OCI-LY7 (cell line): ENCODE results near the gene ZW10. TPM values are rescaled to one million over a fixed set of nuclear protein-coding genes. Genes with fewer than 3 reads are reported as not detected.

Source experiments
- BruUV-seq: library from RNA; stranded (reverse); fragments of 400-500 nt; replicated peaks from 2 replicates; lab custom pipeline; 2021; lab: Mats Ljungman, UMichigan
- CTCF ChIA-PET: fragments of 300-600 bp; sonication (Branson Sonifier 250); formaldehyde crosslinking; loops from one replicate; lab custom pipeline; 2022; ENCODE audit warnings: antibody characterized with exemption; ENCODE audit not compliant: unreplicated experiment; lab: Charles Lee
- POLR2A ChIA-PET: fragments of 300-600 bp; sonication (Branson Sonifier 250); formaldehyde crosslinking; loops from one replicate; lab custom pipeline; 2022; ENCODE audit warnings: antibody characterized with exemption; lab: Charles Lee
- DNase-seq: peaks from one replicate; pipeline ENCODE4 v3.0.0-alpha.2; 2015; ENCODE audit warnings: low spot score
- H2AFZ ChIP-seq: fragments of 200-600 bp; sonication (generic), shearing (Covaris generic); 2 replicates; pipeline ENCODE4 v1.6.1; 2014; ENCODE audit warnings: mild to moderate bottlenecking, antibody characterized with exemption, low read length, moderate library complexity
- H3K27ac ChIP-seq: fragments of 200-600 bp; sonication (generic); 2 replicates; pipeline ENCODE4 v1.5.1; 2014; ENCODE audit warnings: mixed run types, low read depth, mild to moderate bottlenecking, moderate library complexity, low read length, inconsistent platforms; ENCODE audit not compliant: poor library complexity, severe bottlenecking
- H3K36me3 ChIP-seq: fragments of 200-600 bp; sonication (generic); 2 replicates; pipeline ENCODE4 v1.6.1; 2014; ENCODE audit warnings: mild to moderate bottlenecking, antibody characterized with exemption, low read length, moderate library complexity, mixed read lengths; ENCODE audit not compliant: insufficient read depth
- H3K4me1 ChIP-seq: fragments of 200-600 bp; sonication (generic); 2 replicates; pipeline ENCODE4 v1.5.1; 2014; ENCODE audit warnings: mild to moderate bottlenecking, low read length; ENCODE audit not compliant: insufficient read depth, poor library complexity, severe bottlenecking
- H3K4me2 ChIP-seq: fragments of 200-600 bp; sonication (generic); 2 replicates; pipeline ENCODE4 v1.6.1; 2014; ENCODE audit warnings: mild to moderate bottlenecking, low read length
- H3K4me3 ChIP-seq: fragments of 200-600 bp; sonication (generic); 2 replicates; pipeline ENCODE4 v1.5.1; 2014; ENCODE audit warnings: mild to moderate bottlenecking, low read depth, low read length; ENCODE audit not compliant: poor library complexity, severe bottlenecking
- H3K79me2 ChIP-seq: fragments of 200-600 bp; sonication (generic); 2 replicates; pipeline ENCODE4 v1.6.1; 2016; ENCODE audit warnings: low read depth, mild to moderate bottlenecking, low read length, moderate library complexity, mixed read lengths; ENCODE audit not compliant: insufficient read depth
- H3K9me2 ChIP-seq: fragments of 200-600 bp; sonication (generic); 2 replicates; pipeline ENCODE4 v1.6.1; 2016; ENCODE audit warnings: mild to moderate bottlenecking, low read length, mixed read lengths; ENCODE audit not compliant: insufficient read depth
- H3K9me3 ChIP-seq: fragments of 200-600 bp; sonication (generic); 2 replicates; pipeline ENCODE4 v1.6.1; 2014; ENCODE audit warnings: mild to moderate bottlenecking, mixed run types, low read length, mixed read lengths
- H4K20me1 ChIP-seq: fragments of 200-600 bp; sonication (generic); 2 replicates; pipeline ENCODE4 v1.6.1; 2014; ENCODE audit warnings: mild to moderate bottlenecking, antibody characterized with exemption, low read length, moderate library complexity, mixed read lengths; ENCODE audit not compliant: insufficient read depth
- EZH2phosphoT487 ChIP-seq: fragments of 200-600 bp; sonication (generic); IDR thresholded peaks from 2 replicates; pipeline ENCODE4 v1.6.1; 2018; ENCODE audit warnings: low read depth, borderline replicate concordance, mild to moderate bottlenecking, mixed run types, antibody characterized with exemption, low read length, moderate library complexity, mixed read lengths
- intact Hi-C: fragments of 100-400 bp; cut with micrococcal nuclease; formaldehyde crosslinking; loops from one replicate; pipeline ENCODE4 v1.10.0; 2022; ENCODE audit not compliant: unreplicated experiment
- total RNA-seq, 2 experiments: library from RNA; depleted of rRNA in 1 of 2; stranded (reverse); fragments of >200 nt in 1 of 2; shearing (Covaris generic) in 1 of 2; gene quantifications; 2 replicates each; pipeline ENCODE4 v1.2.3, GENCODE V29; 2014 to 2022
- TF ChIP-seq, protein P1 (sequence below): fragments of 200-600 bp; sonication (generic); conservative IDR thresholded peaks from 2 replicates; pipeline ENCODE4 v1.5.1; 2014; ENCODE audit warnings: mild to moderate bottlenecking, antibody characterized with exemption, low read length, moderate library complexity, mixed read lengths

Gene ZW10
- total RNA-seq, 2 experiments from 2014 or later = 18.9 to 19.9 TPM

- Histone ChIP-seq H3K4me2 (no peak overlapping the region), H3K4me3 (no peak overlapping the region), H3K27ac (no peak overlapping the region), H4K20me1 (no peaks in the 10 kb centered on the region), H3K9me2 (no peaks in the 10 kb centered on the region), H2AFZ (no peak overlapping the region), H3K9me3 (no peaks in the 10 kb centered on the region), H3K79me2 (no peaks in the 10 kb centered on the region), H3K36me3 (no peaks in the 10 kb centered on the region), H3K4me1 (no peaks in the 10 kb centered on the region)
- BruUV-seq = no TSS peak
- no peak for DNase-seq
- intact Hi-C loops = no loop called here
- POLR2A ChIA-PET = interaction anchor here (0.5 to 0.8 kb wide), 3 partner anchors 42 to 69 kb away, joined by 3 read pairs; no protein-coding TSS in a partner anchor
- no peak for TF ChIP-seq EZH2phosphoT487
- TF ChIP-seq, protein P1, sequence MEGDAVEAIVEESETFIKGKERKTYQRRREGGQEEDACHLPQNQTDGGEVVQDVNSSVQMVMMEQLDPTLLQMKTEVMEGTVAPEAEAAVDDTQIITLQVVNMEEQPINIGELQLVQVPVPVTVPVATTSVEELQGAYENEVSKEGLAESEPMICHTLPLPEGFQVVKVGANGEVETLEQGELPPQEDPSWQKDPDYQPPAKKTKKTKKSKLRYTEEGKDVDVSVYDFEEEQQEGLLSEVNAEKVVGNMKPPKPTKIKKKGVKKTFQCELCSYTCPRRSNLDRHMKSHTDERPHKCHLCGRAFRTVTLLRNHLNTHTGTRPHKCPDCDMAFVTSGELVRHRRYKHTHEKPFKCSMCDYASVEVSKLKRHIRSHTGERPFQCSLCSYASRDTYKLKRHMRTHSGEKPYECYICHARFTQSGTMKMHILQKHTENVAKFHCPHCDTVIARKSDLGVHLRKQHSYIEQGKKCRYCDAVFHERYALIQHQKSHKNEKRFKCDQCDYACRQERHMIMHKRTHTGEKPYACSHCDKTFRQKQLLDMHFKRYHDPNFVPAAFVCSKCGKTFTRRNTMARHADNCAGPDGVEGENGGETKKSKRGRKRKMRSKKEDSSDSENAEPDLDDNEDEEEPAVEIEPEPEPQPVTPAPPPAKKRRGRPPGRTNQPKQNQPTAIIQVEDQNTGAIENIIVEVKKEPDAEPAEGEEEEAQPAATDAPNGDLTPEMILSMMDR = no peak
- CTCF ChIA-PET = no interaction called here
Observed at GRCh38 chr11:113715882-113716625, 57.4 kb downstream of the ZW10 start.

DNA sequence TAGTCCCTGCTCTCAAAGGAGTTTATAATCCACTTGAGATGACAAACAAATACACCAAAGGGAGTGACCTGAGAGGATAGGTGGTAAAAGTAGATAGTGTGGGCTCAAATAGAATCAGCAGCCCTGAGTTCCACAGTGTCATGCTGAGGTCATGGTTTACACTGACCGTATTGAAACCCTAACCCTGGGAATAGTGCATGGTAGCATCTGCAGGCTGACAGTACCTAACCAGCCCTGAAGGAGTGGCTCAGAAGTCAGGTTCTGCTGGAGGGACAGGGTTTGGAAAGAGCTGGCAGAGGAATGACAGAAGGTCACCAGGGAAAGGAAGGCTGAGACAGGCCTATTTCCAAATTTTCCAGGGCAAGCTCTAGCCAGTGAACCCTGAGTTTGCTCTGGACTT, 58.2 kb downstream of the ZW10 start:
- ChIA-PET POLR2A (interaction anchor here (0.8 kb wide), 1 partner anchor 67 kb away, joined by 3 read pairs; no protein-coding TSS in a partner anchor), CTCF (no interaction called here)
- Histone ChIP-seq H3K36me3 (no peaks in the 10 kb centered on the region), H4K20me1 (no peaks in the 10 kb centered on the region), H3K4me2 (no peak overlapping the region), H2AFZ (no peak overlapping the region), H3K4me1 (no peaks in the 10 kb centered on the region), H3K4me3 (no peak overlapping the region), H3K9me3 (no peaks in the 10 kb centered on the region), H3K9me2 (no peaks in the 10 kb centered on the region), H3K79me2 (no peaks in the 10 kb centered on the region), H3K27ac (no peak overlapping the region)
- intact Hi-C loops = no loop called here
- no TSS peak for BruUV-seq
- TF ChIP-seq EZH2phosphoT487 = no peak
- DNase-seq = no peak

DNA sequence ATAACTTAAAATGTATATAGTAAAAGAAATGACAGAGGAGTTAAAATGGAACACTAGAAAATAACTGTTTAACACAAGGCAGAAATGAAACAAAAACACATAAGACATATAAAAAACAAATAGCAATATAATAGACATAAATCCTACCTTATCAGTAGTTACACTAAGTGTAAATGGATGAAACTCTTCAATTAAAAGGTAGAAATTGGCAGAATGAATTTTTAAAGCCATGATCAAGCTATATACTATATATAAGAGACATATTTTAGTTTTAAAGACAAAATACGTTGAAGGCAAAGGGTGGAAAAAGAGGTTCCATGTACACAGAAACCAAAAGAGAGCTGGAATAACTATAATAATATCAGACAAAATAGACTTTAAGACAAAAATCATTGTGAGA, 62.5 kb downstream of the ZW10 start:
- H4K20me1 ChIP-seq = no peaks in the 10 kb centered on the region
- intact Hi-C loops = no loop called here
- BruUV-seq = no TSS peak
- H3K4me3 ChIP-seq = no peak overlapping the region
- CTCF ChIA-PET = no interaction called here
- no peaks in the 10 kb centered on the region for H3K9me2 ChIP-seq
- POLR2A ChIA-PET = no interaction called here
- no peak overlapping the region for H2AFZ ChIP-seq
- no peak for DNase-seq
- no peak overlapping the region for H3K27ac ChIP-seq
- H3K4me2 ChIP-seq = no peak overlapping the region
- H3K79me2 ChIP-seq = no peaks in the 10 kb centered on the region
- no peaks in the 10 kb centered on the region for H3K9me3 ChIP-seq
- no peaks in the 10 kb centered on the region for H3K4me1 ChIP-seq
- TF ChIP-seq, protein P1 = no peak
- no peak for TF ChIP-seq EZH2phosphoT487
- no peaks in the 10 kb centered on the region for H3K36me3 ChIP-seq
